Activated T-helper 17 cell treated with anti-CD3 and anti-CD28 coated beads, Interleukin-2, amount 50 U/mL, for 72 hours (primary cell): ENCODE results near the gene TMEM94. TPM values are rescaled to one million over a fixed set of nuclear protein-coding genes. Genes with fewer than 3 reads are reported as not detected.
"Not testable (repeated sequence)": the region's sequence is repeated elsewhere in the genome, so short reads cannot be mapped to it uniquely, and the experiment has no call there.

Experiments used
- ATAC-seq: fragments of 150-1000 bp; cut with Tn5 transposase; replicated peaks from 2 replicates; pipeline ENCODE4 v1.10.0; 2021; ENCODE audit warnings: mild to moderate bottlenecking, moderate library complexity
- H3K27ac Mint-ChIP-seq: one replicate; pipeline ENCODE4 v1.8.0; 2022; ENCODE audit warnings: mixed read lengths
- H3K27me3 Mint-ChIP-seq: one replicate; pipeline ENCODE4 v1.8.0; 2022; ENCODE audit warnings: mixed read lengths
- H3K36me3 Mint-ChIP-seq: one replicate; pipeline ENCODE4 v1.8.0; 2022; ENCODE audit warnings: low read depth, mild to moderate bottlenecking, mixed read lengths
- H3K4me1 Mint-ChIP-seq: one replicate; pipeline ENCODE4 v1.8.0; 2022; ENCODE audit warnings: mixed read lengths
- H3K4me3 Mint-ChIP-seq: one replicate; pipeline ENCODE4 v1.8.0; 2022; ENCODE audit warnings: mild to moderate bottlenecking, mixed read lengths
- H3K9me3 Mint-ChIP-seq: one replicate; pipeline ENCODE4 v1.8.0; 2022; ENCODE audit warnings: mixed read lengths
- total RNA-seq, 2 donors: library from RNA; stranded (reverse); gene quantifications; one replicate each; pipeline ENCODE4 v1.2.3, GENCODE V29; 2022

The TMEM94 gene
- total RNA-seq, 2 donors from 2014 or later: 76.5 to 79.8 TPM

- not testable (repeated sequence) for H3K9me3 Mint-ChIP-seq, H3K36me3 Mint-ChIP-seq, H3K4me3 Mint-ChIP-seq, H3K4me1 Mint-ChIP-seq, H3K27me3 Mint-ChIP-seq, H3K27ac Mint-ChIP-seq, ATAC-seq
These were observed 21.0 kb downstream of the TMEM94 start for GRCh38 chr17:75477490-75477862.

GRCh38 chr17:75478508-75478907, 22.1 kb downstream of the TMEM94 start:
- Mint-ChIP-seq H3K27me3 (no peaks in the 10 kb centered on the region), H3K27ac (no peak overlapping the region), H3K4me1 (peaks cover 5% of the 10 kb centered on the region), H3K9me3 (no peaks in the 10 kb centered on the region), H3K36me3 (no peaks in the 10 kb centered on the region), H3K4me3 (no peak overlapping the region)
- ATAC-seq: no peak

GRCh38 chr17:75480281-75480680, 23.8 kb downstream of the TMEM94 start:
- H3K27me3 Mint-ChIP-seq: no peaks in the 10 kb centered on the region
- H3K9me3 Mint-ChIP-seq: no peaks in the 10 kb centered on the region
- H3K4me3 Mint-ChIP-seq: no peak overlapping the region
- H3K27ac Mint-ChIP-seq: peak overlapping the region; percentile 66
- H3K4me1 Mint-ChIP-seq: peaks cover 5% of the 10 kb centered on the region
- ATAC-seq: no peak
- no peaks in the 10 kb centered on the region for H3K36me3 Mint-ChIP-seq

- no peak overlapping the region for H3K4me3 Mint-ChIP-seq
- peak overlapping the region; percentile 66 for H3K27ac Mint-ChIP-seq
- H3K9me3 Mint-ChIP-seq: no peaks in the 10 kb centered on the region
- H3K36me3 Mint-ChIP-seq: no peaks in the 10 kb centered on the region
- ATAC-seq: no peak
- peaks cover 6% of the 10 kb centered on the region for H3K4me1 Mint-ChIP-seq
- no peaks in the 10 kb centered on the region for H3K27me3 Mint-ChIP-seq
These were observed 25.0 kb downstream of the TMEM94 start for GRCh38 chr17:75481194-75482068.

- Mint-ChIP-seq H3K27ac (peak overlapping the region; percentile 31), H3K27me3 (no peaks in the 10 kb centered on the region), H3K36me3 (no peaks in the 10 kb centered on the region), H3K4me1 (peaks cover 7% of the 10 kb centered on the region), H3K9me3 (no peaks in the 10 kb centered on the region), H3K4me3 (no peak overlapping the region)
- no peak for ATAC-seq
These were observed 25.9 kb downstream of the TMEM94 start for GRCh38 chr17:75482098-75482942.

- no peaks in the 10 kb centered on the region for H3K36me3 Mint-ChIP-seq
- no peaks in the 10 kb centered on the region for H3K9me3 Mint-ChIP-seq
- no peak overlapping the region for H3K4me3 Mint-ChIP-seq
- H3K4me1 Mint-ChIP-seq: peaks cover 12% of the 10 kb centered on the region
- H3K27me3 Mint-ChIP-seq: no peaks in the 10 kb centered on the region
- no peak overlapping the region for H3K27ac Mint-ChIP-seq
- ATAC-seq: no peak
These were observed 29.3 kb downstream of the TMEM94 start for GRCh38 chr17:75485688-75486087.

GRCh38 chr17:75486151-75486550, 29.7 kb downstream of the TMEM94 start:
- no peaks in the 10 kb centered on the region for H3K27me3 Mint-ChIP-seq
- H3K27ac Mint-ChIP-seq: peak overlapping the region; percentile 97
- no peak for ATAC-seq
- no peaks in the 10 kb centered on the region for H3K36me3 Mint-ChIP-seq
- H3K4me3 Mint-ChIP-seq: no peak overlapping the region
- H3K9me3 Mint-ChIP-seq: no peaks in the 10 kb centered on the region
- peaks cover 12% of the 10 kb centered on the region for H3K4me1 Mint-ChIP-seq

- Mint-ChIP-seq H3K9me3 (no peaks in the 10 kb centered on the region), H3K27me3 (no peaks in the 10 kb centered on the region), H3K4me1 (peaks cover 12% of the 10 kb centered on the region), H3K27ac (peak overlapping the region; percentile 97), H3K4me3 (peak overlapping the region; percentile 76), H3K36me3 (no peaks in the 10 kb centered on the region)
- peak; percentile 16 for ATAC-seq
These were observed 30.5 kb downstream of the TMEM94 start for GRCh38 chr17:75486951-75487350.

GRCh38 chr17:75487351-75488070, 31.1 kb downstream of the TMEM94 start:
- no peaks in the 10 kb centered on the region for H3K27me3 Mint-ChIP-seq
- ATAC-seq: peak; percentile 80
- peak overlapping the region; percentile 97 for H3K27ac Mint-ChIP-seq
- peaks cover 12% of the 10 kb centered on the region for H3K4me1 Mint-ChIP-seq
- H3K36me3 Mint-ChIP-seq: peaks cover 1% of the 10 kb centered on the region
- H3K4me3 Mint-ChIP-seq: peak overlapping the region; percentile 76
- H3K9me3 Mint-ChIP-seq: no peaks in the 10 kb centered on the region

- H3K9me3 Mint-ChIP-seq: no peaks in the 10 kb centered on the region
- peak overlapping the region; percentile 97 for H3K27ac Mint-ChIP-seq
- peak overlapping the region; percentile 76 for H3K4me3 Mint-ChIP-seq
- ATAC-seq: no peak
- no peaks in the 10 kb centered on the region for H3K27me3 Mint-ChIP-seq
- H3K4me1 Mint-ChIP-seq: peaks cover 12% of the 10 kb centered on the region
- peaks cover 10% of the 10 kb centered on the region for H3K36me3 Mint-ChIP-seq
These were observed 32.5 kb downstream of the TMEM94 start for GRCh38 chr17:75488693-75489510.

- Mint-ChIP-seq H3K27me3 (no peaks in the 10 kb centered on the region), H3K4me3 (no peak overlapping the region), H3K9me3 (no peaks in the 10 kb centered on the region), H3K4me1 (peaks cover 12% of the 10 kb centered on the region), H3K27ac (no peak overlapping the region), H3K36me3 (peaks cover 10% of the 10 kb centered on the region)
- no peak for ATAC-seq
These were observed 33.1 kb downstream of the TMEM94 start for GRCh38 chr17:75489511-75489955.

- ATAC-seq: no peak
- Mint-ChIP-seq H3K4me1 (peaks cover 12% of the 10 kb centered on the region), H3K4me3 (no peak overlapping the region), H3K9me3 (no peaks in the 10 kb centered on the region), H3K36me3 (peaks cover 10% of the 10 kb centered on the region), H3K27ac (no peak overlapping the region), H3K27me3 (no peaks in the 10 kb centered on the region)
These were observed 33.8 kb downstream of the TMEM94 start for GRCh38 chr17:75490173-75490743.

- Mint-ChIP-seq H3K4me3 (no peak overlapping the region), H3K27me3 (no peaks in the 10 kb centered on the region), H3K9me3 (no peaks in the 10 kb centered on the region), H3K36me3 (peaks cover 15% of the 10 kb centered on the region), H3K27ac (no peak overlapping the region), H3K4me1 (peaks cover 12% of the 10 kb centered on the region)
- ATAC-seq: no peak
These were observed 34.7 kb downstream of the TMEM94 start for GRCh38 chr17:75490953-75491649.
